Large intestine (tissue), 3 donors: Measurements from ENCODE around the gene RASAL1. TPM values are rescaled to one million over a fixed set of nuclear protein-coding genes. Genes with fewer than 3 reads are reported as not detected.
"Not testable (repeated sequence)": the region's sequence is repeated elsewhere in the genome, so short reads cannot be mapped to it uniquely, and the experiment has no call there.

Experiments
- DNase-seq, 2 donors: peaks; one replicate each; pipeline versions ENCODE4 v3.0.0 to v3.0.0-alpha.2; 2013
- H3K27ac ChIP-seq: one replicate; pipeline ENCODE4 v1.5.1; 2013; ENCODE audit warnings: low read length
- H3K27me3 ChIP-seq: 2 replicates; pipeline ENCODE4 v1.6.1; 2013; ENCODE audit warnings: low read length; ENCODE audit not compliant: control insufficient read depth, insufficient read depth
- H3K36me3 ChIP-seq: 2 replicates; pipeline ENCODE4 v1.6.1; 2013; ENCODE audit warnings: low read length; ENCODE audit not compliant: control insufficient read depth, insufficient read depth
- H3K4me1 ChIP-seq: one replicate; pipeline ENCODE4 v1.6.1; 2013; ENCODE audit warnings: low read length; ENCODE audit not compliant: control insufficient read depth, insufficient read depth
- H3K4me3 ChIP-seq: one replicate; pipeline ENCODE4 v1.5.1; 2013; ENCODE audit warnings: low read length
- H3K9me3 ChIP-seq: one replicate; pipeline ENCODE4 v1.6.1; 2013; ENCODE audit warnings: mild to moderate bottlenecking, low read depth, low read length, moderate library complexity; ENCODE audit not compliant: control insufficient read depth
- WGBS: methylation state at CpG from one replicate; pipeline ENCODE4 v1.1.5; 2013; ENCODE audit warnings: low lambda C conversion rate; ENCODE audit not compliant: insufficient coverage; 5-methylcytosine and 5-hydroxymethylcytosine counted together
- polyA plus RNA-seq: library from polyadenylated mRNA; unstranded; fragments of 120-200 nt; gene quantifications from one replicate; pipeline ENCODE4 v1.2.1, GENCODE V29; 2013

Gene RASAL1
- polyA plus RNA-seq, 1 donor, result 0.69 TPM

GRCh38 chr12:113151655-113152054, 16.1 kb upstream of the RASAL1 start:
- H3K4me3 ChIP-seq, result no peak overlapping the region

GRCh38 chr12:113149361-113150150, 14.0 kb upstream of the RASAL1 start, which contains the start of gene CFAP73:
Gene CFAP73 (plus strand): TSS chr12:113149724. CDS start chr12:113149858, 134 bp downstream.
- Histone ChIP-seq H3K4me3 (no peak within 1 kb of the TSS), H3K9me3 (no peaks in the 10 kb centered on the region), H3K4me1 (peaks cover 5% of the 10 kb centered on the region), H3K27ac (no peak within 1 kb of the TSS), H3K27me3 (peaks cover 51% of the 10 kb centered on the region), H3K36me3 (no peaks in the 10 kb centered on the region)
- WGBS, result no CpG with 5 or more reads among the region's 22 CpGs
- peak; percentile 59 to 78 for DNase-seq

More at GRCh38 chr12:113151655-113152054, 16.1 kb upstream of the RASAL1 start:
- Histone ChIP-seq H3K4me1 (peaks cover 5% of the 10 kb centered on the region), H3K27ac (no peak overlapping the region), H3K36me3 (no peaks in the 10 kb centered on the region), H3K9me3 (no peaks in the 10 kb centered on the region), H3K27me3 (peaks cover 66% of the 10 kb centered on the region)
- no peak for DNase-seq
- no CpG with 5 or more reads among the region's 3 CpGs for WGBS

- DNase-seq, result no peak
- no peak overlapping the region for H3K4me3 ChIP-seq
- H3K27ac ChIP-seq, result no peak overlapping the region
- peaks cover 5% of the 10 kb centered on the region for H3K4me1 ChIP-seq
- no peaks in the 10 kb centered on the region for H3K9me3 ChIP-seq
- H3K36me3 ChIP-seq, result no peaks in the 10 kb centered on the region
- peaks cover 26% of the 10 kb centered on the region for H3K27me3 ChIP-seq
- no CpG with 5 or more reads among the region's 2 CpGs for WGBS
Observed at GRCh38 chr12:113146999-113147398, 11.4 kb upstream of the RASAL1 start.

GRCh38 chr12:113145720-113146551, 10.4 kb upstream of the RASAL1 start:
- no peak for DNase-seq
- Histone ChIP-seq H3K27ac (no peak overlapping the region), H3K4me3 (no peak overlapping the region), H3K4me1 (peaks cover 5% of the 10 kb centered on the region), H3K27me3 (peaks cover 17% of the 10 kb centered on the region), H3K36me3 (no peaks in the 10 kb centered on the region), H3K9me3 (no peaks in the 10 kb centered on the region)
- WGBS, result 73% methylated on average over 2 of the region's 12 CpGs

GRCh38 chr12:113144806-113145205, 9.2 kb upstream of the RASAL1 start:
- peaks cover 6% of the 10 kb centered on the region for H3K27me3 ChIP-seq
- 60% methylated on average over 1 of the region's 5 CpGs for WGBS
- H3K36me3 ChIP-seq, result no peaks in the 10 kb centered on the region
- DNase-seq, result no peak
- no peak overlapping the region for H3K4me3 ChIP-seq
- no peak overlapping the region for H3K27ac ChIP-seq
- H3K9me3 ChIP-seq, result no peaks in the 10 kb centered on the region
- peaks cover 5% of the 10 kb centered on the region for H3K4me1 ChIP-seq

- no CpG with 5 or more reads among the region's 8 CpGs for WGBS
- Histone ChIP-seq H3K27ac (no peak overlapping the region), H3K4me3 (no peak overlapping the region), H3K27me3 (no peaks in the 10 kb centered on the region), H3K36me3 (no peaks in the 10 kb centered on the region), H3K9me3 (no peaks in the 10 kb centered on the region), H3K4me1 (no peaks in the 10 kb centered on the region)
- DNase-seq, result no peak
Observed at GRCh38 chr12:113143959-113144358, 8.4 kb upstream of the RASAL1 start.

- Histone ChIP-seq H3K9me3 (no peaks in the 10 kb centered on the region), H3K27ac (no peak overlapping the region), H3K4me3 (no peak overlapping the region), H3K4me1 (no peaks in the 10 kb centered on the region), H3K27me3 (no peaks in the 10 kb centered on the region), H3K36me3 (no peaks in the 10 kb centered on the region)
- DNase-seq, result no peak
- WGBS, result no CpG with 5 or more reads among the region's 5 CpGs
Observed at GRCh38 chr12:113142886-113143332, 7.3 kb upstream of the RASAL1 start.

GRCh38 chr12:113142173-113142885, 6.8 kb upstream of the RASAL1 start:
- H3K4me3 ChIP-seq, result no peak overlapping the region
- no CpG with 5 or more reads among the region's 17 CpGs for WGBS
- DNase-seq, result no peak
- no peak overlapping the region for H3K27ac ChIP-seq
- H3K4me1 ChIP-seq, result no peaks in the 10 kb centered on the region
- H3K9me3 ChIP-seq, result no peaks in the 10 kb centered on the region
- H3K27me3 ChIP-seq, result no peaks in the 10 kb centered on the region
- H3K36me3 ChIP-seq, result no peaks in the 10 kb centered on the region

GRCh38 chr12:113141716-113142115, 6.2 kb upstream of the RASAL1 start:
- H3K27ac ChIP-seq, H3K4me1 ChIP-seq, H3K27me3 ChIP-seq, H3K4me3 ChIP-seq, H3K36me3 ChIP-seq, DNase-seq, H3K9me3 ChIP-seq: not testable (repeated sequence)
- 60% methylated on average over 1 of the region's 3 CpGs for WGBS

- H3K36me3 ChIP-seq, result no peaks in the 10 kb centered on the region
- no peak overlapping the region for H3K4me3 ChIP-seq
- no CpG with 5 or more reads among the region's 7 CpGs for WGBS
- peaks cover 9% of the 10 kb centered on the region for H3K27me3 ChIP-seq
- no peak overlapping the region for H3K27ac ChIP-seq
- no peaks in the 10 kb centered on the region for H3K4me1 ChIP-seq
- no peak for DNase-seq
- no peaks in the 10 kb centered on the region for H3K9me3 ChIP-seq
Observed at GRCh38 chr12:113140706-113141105, 5.1 kb upstream of the RASAL1 start.
